NT2/D1 (cell line): Measurements from ENCODE around the gene GJA3.

Experiments
- SUZ12 ChIP-seq: IDR thresholded peaks from 2 replicates; pipeline ENCODE4 v1.6.1; 2011; ENCODE audit not compliant: insufficient read length, insufficient read depth; ENCODE audit errors: extremely low read depth
- ZNF274 ChIP-seq: IDR thresholded peaks from 2 replicates; pipeline ENCODE4 v1.6.1; 2011; ENCODE audit warnings: mild to moderate bottlenecking, low read depth, low read length

DNA sequence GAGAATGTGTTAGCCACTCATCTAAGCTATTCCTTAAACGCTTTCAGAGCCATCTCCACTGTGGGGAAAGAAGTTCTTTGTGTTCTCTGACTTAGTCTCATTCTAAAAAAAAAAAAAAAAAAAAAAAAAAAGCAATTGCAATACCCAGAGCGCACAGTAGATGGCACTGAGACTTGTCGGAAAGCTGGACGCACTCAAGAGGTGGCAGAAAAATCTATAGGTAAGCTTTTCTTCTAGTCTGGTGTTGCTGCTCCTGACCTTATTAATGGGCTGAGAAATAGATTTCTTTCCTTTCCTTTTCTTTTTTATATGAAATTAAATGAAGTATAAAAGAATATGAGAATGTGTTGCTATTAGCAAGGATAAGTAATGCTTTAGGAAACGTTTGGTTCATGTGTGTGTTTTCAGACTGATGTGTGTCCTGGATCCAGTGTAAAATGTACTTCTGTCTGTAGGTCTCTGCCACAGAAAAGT lies 36.5 kb upstream of the GJA3 start:
- TF ChIP-seq ZNF274 = no peak
- TF ChIP-seq SUZ12 = no peak
